ENCODE data around the gene SPATA31C1.

DNA sequence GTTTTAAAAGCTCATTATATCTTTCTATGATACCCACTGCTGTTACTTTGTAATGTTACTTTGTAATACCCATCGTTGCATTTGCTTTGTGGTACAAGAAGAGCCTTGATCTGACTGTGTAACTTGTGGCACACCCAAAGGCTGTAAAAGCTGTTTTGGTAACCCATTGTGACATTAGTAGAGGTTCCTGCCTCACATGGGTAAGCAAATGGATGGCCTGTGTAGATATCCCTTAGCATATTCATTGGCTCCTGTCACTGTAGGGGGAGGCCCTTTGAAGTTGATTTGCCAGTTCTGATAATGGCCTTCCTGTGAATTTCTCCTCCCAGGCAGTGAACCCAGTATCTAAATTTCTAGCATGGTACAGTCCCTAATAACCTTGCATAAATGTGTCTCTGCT lies 40.8 kb downstream of the SPATA31C1 start:
- no peak for TF ChIP-seq DPF2 (CRISPR knock-in tag; IDR thresholded peaks at IDR 0.05; ENCODE audit: borderline replicate concordance, low read depth)
- TF ChIP-seq HDAC6 (IDR thresholded peaks at IDR 0.05; ENCODE audit: low read depth, low read length) = no peak
